ENCODE results near the gene APCDD1L.

DNA sequence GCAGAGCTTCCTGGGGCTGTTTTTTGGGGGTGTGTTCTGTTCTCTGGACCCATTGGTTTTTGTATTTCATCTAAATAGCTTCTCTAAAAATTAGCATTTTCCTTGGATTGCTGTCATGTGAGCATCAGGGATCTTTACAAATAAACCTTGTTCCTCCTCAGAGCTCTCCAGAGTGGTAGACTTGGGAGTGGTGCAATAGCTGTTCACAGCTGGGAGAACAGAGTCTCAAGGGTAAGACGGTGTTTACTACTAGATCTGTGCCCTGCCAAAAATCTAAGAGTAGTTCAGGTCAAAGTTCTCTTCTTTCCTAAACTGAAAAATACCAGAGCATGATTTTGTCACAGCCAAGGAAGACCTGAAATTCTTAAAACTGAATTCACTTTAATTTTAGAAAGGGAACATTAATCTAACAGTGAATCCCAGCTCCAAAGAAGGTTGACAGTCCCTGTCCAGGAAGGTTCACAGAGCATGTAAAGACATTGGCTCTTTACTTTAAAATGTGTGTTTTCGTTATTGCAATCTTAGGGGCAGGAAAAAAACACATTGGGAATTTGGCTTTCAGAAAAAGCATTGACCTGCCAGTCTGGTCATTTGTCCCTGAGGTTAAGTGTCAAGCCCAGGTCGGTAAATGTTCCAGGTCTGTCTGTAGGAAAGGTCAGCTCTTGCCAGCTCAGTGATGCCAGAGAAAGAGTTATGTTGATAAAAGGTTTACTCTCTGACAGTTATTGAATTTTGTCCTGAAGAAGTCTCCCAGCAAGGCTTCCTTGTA is 82.8 kb downstream of the APCDD1L start:
- TF ChIP-seq, protein P1, sequence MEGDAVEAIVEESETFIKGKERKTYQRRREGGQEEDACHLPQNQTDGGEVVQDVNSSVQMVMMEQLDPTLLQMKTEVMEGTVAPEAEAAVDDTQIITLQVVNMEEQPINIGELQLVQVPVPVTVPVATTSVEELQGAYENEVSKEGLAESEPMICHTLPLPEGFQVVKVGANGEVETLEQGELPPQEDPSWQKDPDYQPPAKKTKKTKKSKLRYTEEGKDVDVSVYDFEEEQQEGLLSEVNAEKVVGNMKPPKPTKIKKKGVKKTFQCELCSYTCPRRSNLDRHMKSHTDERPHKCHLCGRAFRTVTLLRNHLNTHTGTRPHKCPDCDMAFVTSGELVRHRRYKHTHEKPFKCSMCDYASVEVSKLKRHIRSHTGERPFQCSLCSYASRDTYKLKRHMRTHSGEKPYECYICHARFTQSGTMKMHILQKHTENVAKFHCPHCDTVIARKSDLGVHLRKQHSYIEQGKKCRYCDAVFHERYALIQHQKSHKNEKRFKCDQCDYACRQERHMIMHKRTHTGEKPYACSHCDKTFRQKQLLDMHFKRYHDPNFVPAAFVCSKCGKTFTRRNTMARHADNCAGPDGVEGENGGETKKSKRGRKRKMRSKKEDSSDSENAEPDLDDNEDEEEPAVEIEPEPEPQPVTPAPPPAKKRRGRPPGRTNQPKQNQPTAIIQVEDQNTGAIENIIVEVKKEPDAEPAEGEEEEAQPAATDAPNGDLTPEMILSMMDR (IDR thresholded peaks at IDR 0.05), result no peak
- peak; percentile 29 to 40 for TF ChIP-seq POLR2AphosphoS5 (IDR thresholded peaks at IDR 0.05)
